Activated CD4-positive, alpha-beta T cell treated with anti-CD3 and anti-CD28 coated beads, Interleukin-2, Interleukin-6, amounts not matched to agents 100 ng/mL and 50 ng/mL, durations not matched to agents 16 hours and 8 hours (primary cell): ENCODE results near the gene MOAP1.
"Not testable (repeated sequence)": the region's sequence is repeated elsewhere in the genome, so short reads cannot be mapped to it uniquely, and the experiment has no call there.

ENCODE experiments used
- DNase-seq: peaks from one replicate; pipeline ENCODE4 v3.0.0-alpha.2; 2020

Gene MOAP1

GRCh38 chr14:93184391-93185348 lies at the start of gene MOAP1, which contains the start of gene LYSET:
Gene MOAP1, minus strand, starts transcription at chr14:93184897. Its CDS starts 655 bp downstream, at chr14:93184242.
Gene LYSET, plus strand, starts transcription at chr14:93185317. Its CDS starts 89 bp downstream, at chr14:93185406.
- peak; percentile 93 for DNase-seq

GRCh38 chr14:93233078-93233477 lies 48.4 kb upstream of the MOAP1 start:
- DNase-seq, result not testable (repeated sequence)

GRCh38 chr14:93232159-93232558 lies 47.5 kb upstream of the MOAP1 start:
- DNase-seq, result no peak

- DNase-seq, result peak; percentile 6
Measured at GRCh38 chr14:93231129-93231979, 46.7 kb upstream of the MOAP1 start.

GRCh38 chr14:93230539-93230938 lies 45.8 kb upstream of the MOAP1 start:
- no peak for DNase-seq

- no peak for DNase-seq
Measured at GRCh38 chr14:93228550-93228949, 43.9 kb upstream of the MOAP1 start.

GRCh38 chr14:93223565-93223964 lies 38.9 kb upstream of the MOAP1 start:
- DNase-seq, result no peak

GRCh38 chr14:93220509-93220908 lies 35.8 kb upstream of the MOAP1 start:
- no peak for DNase-seq

GRCh38 chr14:93219103-93219726 lies 34.5 kb upstream of the MOAP1 start:
- peak; percentile 53 for DNase-seq

GRCh38 chr14:93214598-93214997 lies 29.9 kb upstream of the MOAP1 start:
- DNase-seq, result no peak

GRCh38 chr14:93212432-93212831 lies 27.7 kb upstream of the MOAP1 start:
- no peak for DNase-seq

GRCh38 chr14:93207468-93208308 lies 23.0 kb upstream of the MOAP1 start:
- peak; percentile 49 for DNase-seq

GRCh38 chr14:93206793-93207467 lies 22.2 kb upstream of the MOAP1 start, which contains the start of the genes GON7 and UBR7:
Gene GON7, minus strand, starts transcription at chr14:93207065. Its CDS starts 28 bp downstream, at chr14:93207037.
Gene UBR7, plus strand, starts transcription at chr14:93207256. Its CDS starts 36 bp downstream, at chr14:93207292.
- DNase-seq, result peak; percentile 96

GRCh38 chr14:93201155-93201704 lies 16.5 kb upstream of the MOAP1 start:
- DNase-seq, result no peak

- no peak for DNase-seq
Measured at GRCh38 chr14:93200553-93200952, 15.9 kb upstream of the MOAP1 start.

- no peak for DNase-seq
Measured at GRCh38 chr14:93199031-93199430, 14.3 kb upstream of the MOAP1 start.

- no peak for DNase-seq
Measured at GRCh38 chr14:93195316-93195999, 10.8 kb upstream of the MOAP1 start.

- no peak for DNase-seq
Measured at GRCh38 chr14:93186956-93187355, 2.3 kb upstream of the MOAP1 start.

- DNase-seq, result no peak
Measured at GRCh38 chr14:93186466-93186865, 1.8 kb upstream of the MOAP1 start.

- no peak for DNase-seq
Measured at GRCh38 chr14:93185349-93185720, 638 bp upstream of the MOAP1 start.
